GM12878 (cell line): ENCODE results near the gene CCDC34. TPM values are rescaled to one million over a fixed set of nuclear protein-coding genes. Genes with fewer than 3 reads are reported as not detected.

Source experiments
- ATAC-seq: fragments of 200-7000 bp; cut with Tn5 transposase; 3 replicates; pipeline ENCODE4 v1.9.1; 2020; ENCODE audit warnings: mild to moderate bottlenecking, moderate library complexity
- BruUV-seq: library from RNA; stranded (reverse); fragments of 400-500 nt; replicated peaks from 2 replicates; lab custom pipeline; 2021; lab: Mats Ljungman, UMichigan
- CTCF ChIA-PET: fragments of 300-600 bp; sonication (Branson Sonifier 250); formaldehyde crosslinking; extraction: SDS; loops from one replicate; lab custom pipeline; 2021; ENCODE audit warnings: inconsistent platforms; lab: Yijun Ruan, JAX
- POLR2A ChIA-PET: fragments of 350-600 bp; formaldehyde crosslinking; extraction: SDS; loops from one replicate; lab custom pipeline; 2021; ENCODE audit warnings: inconsistent platforms; lab: Charles Lee
- RAD21 ChIA-PET: fragments of 300-600 bp; sonication (Branson Sonifier 250); formaldehyde crosslinking; loops from one replicate; lab custom pipeline; 2023; ENCODE audit warnings: antibody characterized with exemption; ENCODE audit not compliant: unreplicated experiment; lab: Charles Lee
- SMC1A ChIA-PET: fragments of 300-600 bp; sonication (Branson Sonifier 250); formaldehyde crosslinking; loops from one replicate; lab custom pipeline; 2023; ENCODE audit not compliant: unreplicated experiment, uncharacterized antibody; lab: Charles Lee
- DNase-seq: peaks from one replicate; pipeline ENCODE4 v3.0.0-alpha.2; 2011; ENCODE audit warnings: low read depth, low spot score
- FAIRE-seq: peaks from 3 replicates; lab custom pipeline; 2011; peaks lifted over from hg19 to GRCh38; lab: Jason Lieb, UNC
- H2AFZ ChIP-seq: 2 replicates; pipeline ENCODE4 v1.6.0; 2011; ENCODE audit warnings: low read depth, low read length, control low read depth; ENCODE audit not compliant: control insufficient read depth
- H3K27ac ChIP-seq: 2 replicates; pipeline ENCODE4 v1.5.1; 2011; ENCODE audit warnings: control low read depth; ENCODE audit not compliant: control insufficient read depth, insufficient read depth
- H3K27me3 ChIP-seq, 2 experiments: replicated peaks in 1 of 2; 2 replicates each; pipeline versions ENCODE4 v1.6.0 to v1.6.1; 2011; ENCODE audit warnings: low read length in 1 of 2; ENCODE audit not compliant: control insufficient read depth in 2 of 2, insufficient read depth in 2 of 2
- H3K36me3 ChIP-seq, 2 experiments: 2 replicates each; pipeline ENCODE4 v1.5.1; 2011; ENCODE audit warnings: low read length in 1 of 2; ENCODE audit not compliant: control insufficient read depth in 2 of 2, insufficient read depth in 2 of 2
- H3K4me1 ChIP-seq: 2 replicates; pipeline ENCODE4 v1.6.1; 2011; ENCODE audit warnings: mild to moderate bottlenecking, low read length, moderate library complexity, mixed read lengths; ENCODE audit not compliant: control insufficient read depth, insufficient read depth
- H3K4me2 ChIP-seq: 2 replicates; pipeline ENCODE4 v1.6.0; 2011; ENCODE audit warnings: control low read depth; ENCODE audit not compliant: control insufficient read depth, insufficient read depth
- H3K4me3 ChIP-seq: fragments of 200-600 bp; sonication (generic); 2 replicates; pipeline ENCODE4 v1.5.1; 2016
- H3K79me2 ChIP-seq: 2 replicates; pipeline ENCODE4 v1.6.0; 2011; ENCODE audit warnings: low read length; ENCODE audit not compliant: control insufficient read depth, insufficient read depth
- H3K9ac ChIP-seq: 2 replicates; pipeline ENCODE4 v1.8.0; 2011; ENCODE audit warnings: low read length, control low read depth, mixed read lengths; ENCODE audit not compliant: control insufficient read depth, insufficient read depth
- H3K9me3 ChIP-seq: replicated peaks from 3 replicates; pipeline ENCODE4 v1.5.1; 2011; ENCODE audit warnings: mild to moderate bottlenecking, low read length; ENCODE audit not compliant: control insufficient read depth, insufficient read depth
- H4K20me1 ChIP-seq: 2 replicates; pipeline ENCODE4 v1.6.0; 2011; ENCODE audit not compliant: control insufficient read depth, insufficient read depth
- EGR1 ChIP-seq, 2 experiments: IDR thresholded peaks; 1 replicate in 1 of 2; 2 replicates in 1 of 2; pipeline ENCODE4 v1.6.1; 2011 to 2012; ENCODE audit warnings: low read depth in 2 of 2, low read length in 2 of 2, borderline replicate concordance in 1 of 2, mild to moderate bottlenecking in 1 of 2, moderate library complexity in 1 of 2
- GABPA ChIP-seq: IDR thresholded peaks from 2 replicates; pipeline ENCODE4 v1.6.1; 2014; ENCODE audit warnings: antibody characterized with exemption, low read depth, mild to moderate bottlenecking, inconsistent platforms
- HSF1 ChIP-seq: fragments of 150-350 bp; IDR thresholded peaks from 2 replicates; pipeline ENCODE4 v1.6.1; 2014; ENCODE audit warnings: mild to moderate bottlenecking, low read depth, low read length
- JUNB ChIP-seq: IDR thresholded peaks from 2 replicates; pipeline ENCODE4 v1.6.1; 2016; ENCODE audit warnings: antibody characterized with exemption, mild to moderate bottlenecking
- MTA3 ChIP-seq: IDR thresholded peaks from 2 replicates; pipeline ENCODE4 v1.6.1; 2012; ENCODE audit warnings: low read length, inconsistent platforms, borderline replicate concordance
- PAX8 ChIP-seq: fragments of 450-650 bp; IDR thresholded peaks from 2 replicates; pipeline ENCODE4 v1.6.1; 2017; ENCODE audit warnings: mild to moderate bottlenecking, moderate library complexity
- RUNX3 ChIP-seq: IDR thresholded peaks from 2 replicates; pipeline ENCODE4 v1.6.1; 2012; ENCODE audit warnings: low read length, inconsistent platforms
- SMARCA5 ChIP-seq: fragments of 450-650 bp; IDR thresholded peaks from 2 replicates; pipeline ENCODE4 v1.6.1; 2017; ENCODE audit warnings: mild to moderate bottlenecking
- SPI1 ChIP-seq: IDR thresholded peaks from 2 replicates; pipeline ENCODE4 v1.6.1; 2011; ENCODE audit warnings: low read depth, mild to moderate bottlenecking, low read length, moderate library complexity, borderline replicate concordance; ENCODE audit not compliant: insufficient read depth
- SREBF1 ChIP-seq: IDR thresholded peaks from 2 replicates; pipeline ENCODE4 v1.6.1; 2012; ENCODE audit warnings: mild to moderate bottlenecking, low read length
- SUZ12 ChIP-seq: fragments of 200-600 bp; sonication (generic); IDR thresholded peaks from one replicate; pipeline ENCODE4 v1.6.1; 2018; ENCODE audit warnings: antibody characterized with exemption, mild to moderate bottlenecking; ENCODE audit not compliant: unreplicated experiment
- TBL1XR1 ChIP-seq: IDR thresholded peaks from 2 replicates; pipeline ENCODE4 v1.6.1; 2012; ENCODE audit warnings: low read depth, low read length, improper control_type of control experiment
- ZNF384 ChIP-seq: IDR thresholded peaks from 2 replicates; pipeline ENCODE4 v1.6.1; 2012; ENCODE audit warnings: low read depth, mild to moderate bottlenecking, low read length, improper control_type of control experiment, borderline replicate concordance
- ZNF622 ChIP-seq: fragments of 450-650 bp; IDR thresholded peaks from 2 replicates; pipeline ENCODE4 v1.6.1; 2017; ENCODE audit warnings: mild to moderate bottlenecking, inconsistent platforms
- WGBS: methylation state at CpG from one replicate; pipeline ENCODE4 v1.1.6; 2016; ENCODE audit warnings: low lambda C conversion rate; ENCODE audit not compliant: insufficient replicate concordance, insufficient coverage; ENCODE audit errors: missing lambda C conversion rate; 5-methylcytosine and 5-hydroxymethylcytosine counted together
- in situ Hi-C: fragments of 300-500 bp; cut with MboI; formaldehyde crosslinking; loops from 9 replicates; pipeline ENCODE4 v1.14.3; 2018; ENCODE audit warnings: mixed read lengths
- intact Hi-C: fragments of 100-400 bp; cut with micrococcal nuclease; formaldehyde crosslinking; loops from one replicate; pipeline ENCODE4 v1.14.2; 2022; ENCODE audit not compliant: unreplicated experiment
- polyA plus RNA-seq, 11 experiments: library from polyadenylated mRNA; depleted of rRNA in 4 of 11; unstranded in 6 of 11; stranded (reverse) in 5 of 11; fragments of >200 nt; fragmentation: Nextera tagmentation in 4 of 11; fragmentation: Illumina TruSeq in 1 of 11; extraction: Ambion mirVana in 4 of 11; extraction: Trizol in 1 of 11; gene quantifications; 1 replicate in 1 of 11; 2 replicates in 10 of 11; pipeline versions ENCODE4 v1.2.1 to v1.2.3, GENCODE V29; 2011 to 2016; ENCODE audit warnings: inconsistent platforms in 2 of 11, missing spikeins in 2 of 11, low read depth in 1 of 11
- total RNA-seq, 4 experiments: library from RNA; depleted of rRNA in 3 of 4; stranded (reverse); fragments of >200 nt in 3 of 4; fragmentation: Illumina TruSeq in 1 of 4; extraction: Trizol in 1 of 4; gene quantifications; 2 replicates each; pipeline versions ENCODE4 v1.2.1 to v1.2.3, GENCODE V29; 2013 to 2021

The CCDC34 gene
- total and polyA plus RNA-seq, 10 of the 15 experiments (the other 5 are each of a cell fraction or from before 2014, with no cell fraction given), result 6.2 to 39.1 (median 14.6) TPM

GRCh38 chr11:27329867-27330632 is 33.0 kb downstream of the CCDC34 start:
- no peak overlapping the region for H3K9ac ChIP-seq
- no peaks in the 10 kb centered on the region for H3K27me3 ChIP-seq
- POLR2A ChIA-PET, result interaction anchor here (0.7 kb wide), 1 partner anchor 21 kb away, joined by 4 read pairs; no protein-coding TSS in a partner anchor
- WGBS, result 25% methylated on average over 4 of the region's 4 CpGs
- no peak overlapping the region for H3K4me3 ChIP-seq
- no TSS peak for BruUV-seq
- intact Hi-C loops (no loop called here), in situ Hi-C loops (no loop called here)
- SMC1A ChIA-PET, result interaction anchor here (0.6 to 1.7 kb wide), 4 partner anchors 15 to 1594 kb away, joined by 3 to 4 read pairs (median 3); no protein-coding TSS in a partner anchor
- DNase-seq (no peak), FAIRE-seq (no peak), ATAC-seq (peak; percentile 43)
- no peak overlapping the region for H3K27ac ChIP-seq
- no peaks in the 10 kb centered on the region for H3K4me1 ChIP-seq
- H4K20me1 ChIP-seq, result no peaks in the 10 kb centered on the region
- no peak overlapping the region for H2AFZ ChIP-seq
- H3K9me3 ChIP-seq, result no peaks in the 10 kb centered on the region
- CTCF ChIA-PET, result interaction anchor here (1.1 kb wide), 1 partner anchor 33 kb away, joined by 4 read pairs; no protein-coding TSS in a partner anchor
- RAD21 ChIA-PET, result no interaction called here
- TF ChIP-seq PAX8 (no peak), EGR1 (IDR thresholded peaks at IDR 0.05; ENCODE audit: borderline replicate concordance in 1 of 2, low read depth in 2 of 2, low read length in 2 of 2) (no peak), SMARCA5 (no peak), HSF1 (no peak), ZNF622 (no peak), RUNX3 (peak; percentile 28; the same call in 1 of the 2 replicates), SREBF1 (no peak), GABPA (no peak), TBL1XR1 (no peak), MTA3 (no peak), ZNF384 (no peak), JUNB (peak; percentile 48), SUZ12 (no peak), SPI1 (no peak)
- no peak overlapping the region for H3K4me2 ChIP-seq
- H3K36me3 ChIP-seq, result no peaks in the 10 kb centered on the region
- H3K79me2 ChIP-seq, result no peaks in the 10 kb centered on the region
